ENCODE measurements around the gene POU3F3.
A peak's percentile ranks its signal among the peaks of the same experiment; 100 is the strongest.

Gene POU3F3

DNA sequence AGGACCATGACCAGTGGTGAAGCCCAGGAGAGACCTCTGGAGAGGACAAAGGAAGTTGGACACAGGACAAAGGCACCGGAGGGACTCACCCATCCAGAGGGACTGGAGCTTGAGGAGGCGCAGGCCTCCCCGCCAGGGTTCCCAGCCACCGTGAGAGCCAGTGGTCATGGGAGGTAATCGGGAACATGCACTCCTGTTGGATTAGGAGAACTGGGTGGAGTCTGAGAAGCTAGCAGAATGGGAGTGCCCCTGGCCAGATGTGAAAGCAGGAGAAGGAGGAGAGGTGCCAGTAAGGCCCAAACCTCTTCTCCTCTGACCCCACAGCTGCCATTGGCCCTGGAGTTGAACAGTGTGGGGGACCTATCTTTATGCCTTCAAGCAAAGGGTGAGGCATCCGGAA, 20.3 kb downstream of the POU3F3 start:
- Mint-ChIP-seq H3K9me3 (no peaks in the 10 kb centered on the region), H3K4me1 (peaks cover 13% of the 10 kb centered on the region), H3K36me3 (ENCODE audit: low read depth) (no peaks in the 10 kb centered on the region), H3K4me3 (peak overlapping the region; percentile 89 to 94 (median 92)), H3K27ac (peak overlapping the region; percentile 69 to 88 (median 86)), H3K27me3 (ENCODE audit: low read depth) (peaks cover 93% of the 10 kb centered on the region)
- TF ChIP-seq, protein P1, sequence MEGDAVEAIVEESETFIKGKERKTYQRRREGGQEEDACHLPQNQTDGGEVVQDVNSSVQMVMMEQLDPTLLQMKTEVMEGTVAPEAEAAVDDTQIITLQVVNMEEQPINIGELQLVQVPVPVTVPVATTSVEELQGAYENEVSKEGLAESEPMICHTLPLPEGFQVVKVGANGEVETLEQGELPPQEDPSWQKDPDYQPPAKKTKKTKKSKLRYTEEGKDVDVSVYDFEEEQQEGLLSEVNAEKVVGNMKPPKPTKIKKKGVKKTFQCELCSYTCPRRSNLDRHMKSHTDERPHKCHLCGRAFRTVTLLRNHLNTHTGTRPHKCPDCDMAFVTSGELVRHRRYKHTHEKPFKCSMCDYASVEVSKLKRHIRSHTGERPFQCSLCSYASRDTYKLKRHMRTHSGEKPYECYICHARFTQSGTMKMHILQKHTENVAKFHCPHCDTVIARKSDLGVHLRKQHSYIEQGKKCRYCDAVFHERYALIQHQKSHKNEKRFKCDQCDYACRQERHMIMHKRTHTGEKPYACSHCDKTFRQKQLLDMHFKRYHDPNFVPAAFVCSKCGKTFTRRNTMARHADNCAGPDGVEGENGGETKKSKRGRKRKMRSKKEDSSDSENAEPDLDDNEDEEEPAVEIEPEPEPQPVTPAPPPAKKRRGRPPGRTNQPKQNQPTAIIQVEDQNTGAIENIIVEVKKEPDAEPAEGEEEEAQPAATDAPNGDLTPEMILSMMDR (IDR thresholded peaks at IDR 0.05; ENCODE audit: unreplicated experiment in 3 of 3): no peak

DNA sequence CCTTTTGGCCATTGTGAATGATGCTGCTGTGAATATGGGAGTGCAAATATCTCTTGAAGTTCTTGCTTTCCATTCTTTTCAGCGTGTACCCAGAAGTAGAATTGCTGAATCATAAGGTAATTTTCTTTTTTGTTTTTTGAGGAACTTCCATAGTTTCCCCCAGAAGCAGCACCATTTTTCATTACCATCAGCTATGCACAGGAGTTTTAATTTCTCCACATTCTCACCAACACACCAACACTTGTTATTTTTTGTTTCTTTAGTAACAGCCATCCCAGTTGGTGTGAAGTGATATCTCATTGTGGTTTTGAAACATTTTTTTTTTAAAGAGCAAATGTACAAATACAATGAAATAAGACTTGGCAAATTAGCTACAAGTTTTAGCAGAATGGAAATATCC, 21.3 kb downstream of the POU3F3 start:
- Mint-ChIP-seq H3K9me3 (no peaks in the 10 kb centered on the region), H3K36me3 (ENCODE audit: low read depth) (no peaks in the 10 kb centered on the region), H3K27me3 (ENCODE audit: low read depth) (peaks cover 91% of the 10 kb centered on the region), H3K27ac (peak overlapping the region in 1 of 3 experiments; percentile 86), H3K4me1 (peaks cover 13% of the 10 kb centered on the region), H3K4me3 (peak overlapping the region in 1 of 3 experiments; percentile 37)
- TF ChIP-seq, protein P1 (IDR thresholded peaks at IDR 0.05; ENCODE audit: unreplicated experiment in 3 of 3): no peak

DNA sequence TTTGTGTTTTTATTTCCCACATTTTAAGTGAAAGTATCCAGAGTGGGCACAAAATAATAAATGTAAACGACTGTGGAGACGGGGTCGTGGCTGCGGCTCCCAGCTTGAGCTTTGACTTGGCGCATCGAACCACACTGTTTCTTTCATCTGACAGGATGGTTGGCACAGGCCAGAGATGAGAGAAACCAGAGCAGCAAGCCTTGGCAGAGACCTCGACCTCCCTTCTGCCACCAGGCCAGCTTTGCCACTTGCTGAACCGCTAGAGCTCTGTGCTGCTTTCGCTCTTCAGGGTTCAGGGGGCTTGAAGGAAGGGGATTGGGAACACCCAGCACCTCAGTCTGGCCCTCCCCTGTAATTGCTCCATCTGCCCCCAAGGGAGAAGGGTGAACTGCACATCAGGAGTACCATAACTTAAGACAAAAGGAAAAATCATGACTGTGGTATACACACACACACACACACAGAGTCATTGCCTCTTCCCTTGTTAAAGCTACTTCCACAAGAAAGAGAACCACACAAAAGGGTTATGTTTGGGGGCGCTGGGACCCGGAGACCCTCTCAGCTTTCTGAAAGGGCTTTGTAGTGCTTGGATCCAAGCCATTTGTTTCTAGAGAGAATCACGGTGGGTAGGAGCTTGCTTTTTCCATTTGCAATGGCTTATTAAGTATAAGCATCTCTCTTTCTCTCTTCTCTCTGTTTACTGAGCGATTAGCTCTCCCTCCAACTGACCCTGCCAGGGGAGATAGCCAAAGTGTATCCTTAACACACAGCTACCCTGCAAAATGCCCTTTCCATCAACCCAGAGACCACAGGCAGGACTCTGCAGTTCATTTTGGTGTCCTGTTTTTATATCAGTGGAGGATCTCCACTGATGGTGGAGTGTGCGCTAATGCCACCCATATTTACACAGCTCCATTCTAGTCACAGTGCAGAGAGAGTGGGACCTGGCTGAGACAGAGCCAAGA, 23.0 kb downstream of the POU3F3 start:
- Mint-ChIP-seq H3K4me1 (peaks cover 9% of the 10 kb centered on the region), H3K4me3 (no peak overlapping the region), H3K27ac (no peak overlapping the region), H3K36me3 (ENCODE audit: low read depth) (no peaks in the 10 kb centered on the region), H3K9me3 (no peaks in the 10 kb centered on the region), H3K27me3 (ENCODE audit: low read depth) (peaks cover 89% of the 10 kb centered on the region)
- TF ChIP-seq, protein P1 (IDR thresholded peaks at IDR 0.05; ENCODE audit: unreplicated experiment in 3 of 3): no peak

DNA sequence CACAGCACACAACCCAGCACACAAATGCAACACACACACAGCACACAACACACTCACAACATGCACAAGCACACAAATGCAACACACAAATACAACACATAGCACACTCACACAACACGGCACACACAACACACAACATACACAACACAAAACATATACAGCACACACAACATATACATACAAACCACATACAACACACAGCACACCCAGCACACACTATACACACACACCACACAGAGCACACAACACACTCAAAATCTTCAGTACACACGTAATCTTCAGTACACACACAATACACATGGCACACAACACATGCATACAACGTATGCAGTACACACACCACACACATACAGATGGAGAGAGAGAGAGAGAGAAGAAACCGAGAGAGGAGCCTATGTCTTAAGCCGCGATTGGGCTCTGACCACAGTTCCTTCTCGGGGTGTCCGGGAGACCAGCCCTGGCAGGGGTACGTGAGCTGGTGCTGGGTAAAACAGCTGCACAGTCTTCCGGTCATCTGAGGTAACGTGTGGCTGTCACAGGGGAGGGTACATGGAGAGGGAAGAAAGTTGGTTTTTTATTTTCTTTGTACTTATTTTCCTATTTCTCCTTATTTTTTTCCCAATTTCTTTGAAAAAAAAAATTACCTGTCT, 25.1 kb downstream of the POU3F3 start:
- TF ChIP-seq, protein P1 (IDR thresholded peaks at IDR 0.05; ENCODE audit: unreplicated experiment in 3 of 3): no peak
- H3K27me3 Mint-ChIP-seq (ENCODE audit: low read depth): peaks cover 78% of the 10 kb centered on the region
- H3K4me1 Mint-ChIP-seq: no peaks in the 10 kb centered on the region
- H3K4me3 Mint-ChIP-seq: no peak overlapping the region
- no peaks in the 10 kb centered on the region for H3K36me3 Mint-ChIP-seq (ENCODE audit: low read depth)
- H3K27ac Mint-ChIP-seq: no peak overlapping the region
- H3K9me3 Mint-ChIP-seq: no peaks in the 10 kb centered on the region

DNA sequence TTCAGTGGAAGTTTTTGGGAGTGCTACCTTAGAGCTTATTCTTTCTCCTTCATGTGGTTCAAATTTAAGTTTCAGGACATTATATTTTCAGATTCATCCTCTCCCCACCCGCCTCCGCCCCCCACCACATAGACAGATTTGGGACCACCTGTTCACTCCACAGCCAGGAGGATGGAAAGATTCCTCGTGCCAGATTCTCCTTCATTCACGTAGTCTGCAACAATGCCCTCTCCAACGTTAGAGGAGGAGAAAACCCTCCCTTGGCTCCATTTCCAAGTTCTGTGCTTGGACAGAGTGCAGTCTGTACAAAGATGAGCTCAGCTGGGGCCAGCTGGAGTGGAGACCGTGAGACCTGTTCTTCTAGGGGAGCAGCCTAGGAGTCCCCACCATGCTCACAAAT, 26.2 kb downstream of the POU3F3 start:
- TF ChIP-seq, protein P1 (IDR thresholded peaks at IDR 0.05; ENCODE audit: unreplicated experiment in 3 of 3): no peak
- no peaks in the 10 kb centered on the region for H3K36me3 Mint-ChIP-seq (ENCODE audit: low read depth)
- H3K27ac Mint-ChIP-seq: no peak overlapping the region
- no peaks in the 10 kb centered on the region for H3K4me1 Mint-ChIP-seq
- H3K4me3 Mint-ChIP-seq: no peak overlapping the region
- H3K27me3 Mint-ChIP-seq (ENCODE audit: low read depth): peaks cover 74% of the 10 kb centered on the region
- H3K9me3 Mint-ChIP-seq: no peaks in the 10 kb centered on the region

Measured in nephron (organoid).